H1 (cell line): ENCODE data around the gene FAM216A.

Experiments used
- BRCA1 ChIP-seq: IDR thresholded peaks from 2 replicates; pipeline ENCODE4 v1.6.1; 2012; ENCODE audit warnings: low read depth, low read length, improper control_type of control experiment
- CEBPB ChIP-seq: IDR thresholded peaks from 2 replicates; pipeline ENCODE4 v1.6.1; 2012; ENCODE audit warnings: low read depth, low read length
- CREB1 ChIP-seq: IDR thresholded peaks from 2 replicates; pipeline ENCODE4 v1.6.1; 2012; ENCODE audit warnings: inconsistent platforms
- EP300 ChIP-seq, 2 experiments: IDR thresholded peaks; 1 replicate in 1 of 2; 2 replicates in 1 of 2; pipeline ENCODE4 v1.6.1; 2011 to 2012; ENCODE audit warnings: low read depth in 2 of 2, low read length in 2 of 2, mild to moderate bottlenecking in 2 of 2, borderline replicate concordance in 1 of 2, inconsistent platforms in 1 of 2, moderate library complexity in 1 of 2
- EZH2 ChIP-seq: fragments of 200-600 bp; sonication (generic); IDR thresholded peaks from 2 replicates; pipeline ENCODE4 v1.7.1; 2012; ENCODE audit warnings: low read depth, mild to moderate bottlenecking, moderate library complexity, low read length, inconsistent platforms; ENCODE audit not compliant: severe bottlenecking
- JUND ChIP-seq: IDR thresholded peaks from 2 replicates; pipeline ENCODE4 v1.6.1; 2011; ENCODE audit warnings: mild to moderate bottlenecking, improper control_type of control experiment, low read length
- POLR2A ChIP-seq, 2 experiments: IDR thresholded peaks; 1 replicate in 1 of 2; 2 replicates in 1 of 2; pipeline ENCODE4 v1.6.1; 2011; ENCODE audit warnings: low read depth in 2 of 2, low read length in 2 of 2, mild to moderate bottlenecking in 2 of 2; ENCODE audit errors: control extremely low read depth in 1 of 2
- POLR2AphosphoS5 ChIP-seq: IDR thresholded peaks from 2 replicates; pipeline ENCODE4 v1.6.1; 2011; ENCODE audit warnings: low read depth, low read length

DNA sequence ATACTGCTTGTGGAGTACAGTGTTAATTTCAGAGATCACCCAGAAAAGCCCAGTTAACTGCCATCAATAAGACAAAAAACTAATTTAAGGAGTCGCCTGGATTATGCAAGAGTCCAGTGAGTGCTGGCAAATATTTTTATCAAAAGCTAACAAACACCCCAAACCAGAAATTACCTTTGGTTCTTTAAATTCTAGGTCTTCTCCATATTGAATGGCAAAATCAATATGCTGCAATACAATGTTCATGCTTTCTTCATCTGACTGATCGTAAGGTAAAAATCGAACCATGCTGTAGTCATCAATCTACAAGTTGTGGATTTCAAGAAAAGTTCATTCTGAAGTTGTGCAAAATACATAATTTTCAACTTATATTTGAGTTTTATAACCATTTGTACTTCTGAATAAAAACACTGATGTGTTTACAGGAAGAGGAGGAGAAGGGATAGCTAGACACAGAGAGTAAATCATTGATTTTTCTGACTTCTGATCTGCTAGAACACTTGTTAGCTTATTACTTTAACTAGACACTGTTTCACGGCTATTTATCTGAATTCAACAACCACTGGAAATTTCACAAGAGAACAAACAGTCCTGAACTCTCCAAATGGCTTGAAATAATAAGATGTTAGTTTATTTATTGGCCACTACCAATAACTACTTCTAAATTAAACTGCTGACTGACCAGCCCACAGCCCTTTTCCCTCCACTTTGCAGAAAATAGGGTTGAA, 14.9 kb upstream of the FAM216A start:
- TF ChIP-seq CEBPB (no peak), POLR2A (IDR thresholded peaks at IDR 0.05; ENCODE audit: control extremely low read depth in 1 of 2, low read depth in 2 of 2, low read length in 2 of 2) (no peak), BRCA1 (no peak), CREB1 (no peak), POLR2AphosphoS5 (no peak), EZH2 (no peak), EP300 (IDR thresholded peaks at IDR 0.05; ENCODE audit: borderline replicate concordance in 1 of 2, low read depth in 2 of 2, low read length in 2 of 2) (no peak), JUND (no peak)
